Endodermal cell (in vitro differentiated cells): ENCODE measurements around the gene CLCN4. TPM values are rescaled to one million over a fixed set of nuclear protein-coding genes. Genes with fewer than 3 reads are reported as not detected.

ENCODE experiments used
- DNase-seq: peaks from one replicate; pipeline ENCODE4 v3.0.0-alpha.2; 2017
- H3K27ac ChIP-seq: 2 replicates; pipeline ENCODE4 v1.5.1; 2013; ENCODE audit warnings: mild to moderate bottlenecking, low read depth, low read length, moderate library complexity
- H3K27me3 ChIP-seq: 2 replicates; pipeline ENCODE4 v1.6.1; 2013; ENCODE audit warnings: mild to moderate bottlenecking, low read length, moderate library complexity; ENCODE audit not compliant: insufficient read depth, control insufficient read depth, poor library complexity, severe bottlenecking
- H3K36me3 ChIP-seq: 2 replicates; pipeline ENCODE4 v1.7.0; 2013; ENCODE audit warnings: mild to moderate bottlenecking, low read length, moderate library complexity; ENCODE audit not compliant: control insufficient read depth, insufficient read depth
- H3K4me1 ChIP-seq: one replicate; pipeline ENCODE4 v1.7.0; 2013; ENCODE audit warnings: low read length; ENCODE audit not compliant: control insufficient read depth, insufficient read depth
- H3K4me3 ChIP-seq: 2 replicates; pipeline ENCODE4 v1.5.1; 2013; ENCODE audit warnings: mild to moderate bottlenecking, low read length, moderate library complexity
- H3K9ac ChIP-seq: 2 replicates; pipeline ENCODE4 v1.6.1; 2013; ENCODE audit warnings: mild to moderate bottlenecking, low read length, moderate library complexity; ENCODE audit not compliant: poor library complexity, severe bottlenecking; ENCODE audit errors: extremely low read depth
- H3K9me3 ChIP-seq: 2 replicates; pipeline ENCODE4 v1.6.1; 2013; ENCODE audit warnings: mild to moderate bottlenecking, low read length, moderate library complexity; ENCODE audit not compliant: control insufficient read depth
- H3K27ac Mint-ChIP-seq: 2 replicates; pipeline ENCODE4 v1.8.0; 2020; ENCODE audit warnings: mixed read lengths
- H3K27me3 Mint-ChIP-seq: 2 replicates; pipeline ENCODE4 v1.8.0; 2021; ENCODE audit warnings: mild to moderate bottlenecking, mixed read lengths; ENCODE audit not compliant: insufficient read depth
- H3K36me3 Mint-ChIP-seq: 2 replicates; pipeline ENCODE4 v1.8.0; 2020; ENCODE audit warnings: low read depth, mixed read lengths
- H3K4me1 Mint-ChIP-seq: 2 replicates; pipeline ENCODE4 v1.8.0; 2020; ENCODE audit warnings: mixed read lengths
- H3K4me3 Mint-ChIP-seq: 2 replicates; pipeline ENCODE4 v1.8.0; 2020; ENCODE audit warnings: mild to moderate bottlenecking, moderate library complexity, mixed read lengths
- H3K9me3 Mint-ChIP-seq: 2 replicates; pipeline ENCODE4 v1.8.0; 2020; ENCODE audit warnings: mild to moderate bottlenecking, mixed read lengths
- WGBS, 2 experiments: methylation state at CpG; one replicate each; pipeline versions ENCODE4 v1.1.5 to v1.1.7; 2013; ENCODE audit warnings: missing lambda C conversion rate in 2 of 2, mixed read lengths in 1 of 2; ENCODE audit not compliant: insufficient coverage in 1 of 2, insufficient read length in 1 of 2; 5-methylcytosine and 5-hydroxymethylcytosine counted together
- total RNA-seq, 2 donors: library from RNA; stranded (reverse); fragmentation: NEBNext Ultra II Directional in 1 of 2; extraction: Animal tissue kit (Norgen Biotek cat#: 25700) in 1 of 2; gene quantifications; 2 replicates in 1 of 2; 3 replicates in 1 of 2; pipeline ENCODE4 v1.2.1, GENCODE V29; 2021
- TF ChIP-seq, protein P1 (sequence below): fragments of 200-600 bp; sonication (generic); conservative IDR thresholded peaks from 2 replicates; pipeline ENCODE4 v1.5.0; 2021; ENCODE audit warnings: antibody characterized with exemption, mild to moderate bottlenecking

CLCN4 gene
- total RNA-seq, 2 donors from 2014 or later, result 3.7 to 4.4 TPM

- Mint-ChIP-seq H3K27ac (no peak overlapping the region), H3K4me3 (no peak overlapping the region), H3K27me3 (no peaks in the 10 kb centered on the region), H3K4me1 (no peaks in the 10 kb centered on the region), H3K36me3 (peaks cover 35% of the 10 kb centered on the region), H3K9me3 (peaks cover 79% of the 10 kb centered on the region)
- DNase-seq, result no peak
- WGBS, 2 experiments, result 94 to 97% methylated on average over 4 to 10 of the region's 10 CpGs
- Histone ChIP-seq H3K27me3 (no peaks in the 10 kb centered on the region), H3K27ac (no peak overlapping the region), H3K4me1 (no peaks in the 10 kb centered on the region), H3K9me3 (no peaks in the 10 kb centered on the region), H3K9ac (no peak overlapping the region), H3K4me3 (no peak overlapping the region), H3K36me3 (no peaks in the 10 kb centered on the region)
- TF ChIP-seq, protein P1, sequence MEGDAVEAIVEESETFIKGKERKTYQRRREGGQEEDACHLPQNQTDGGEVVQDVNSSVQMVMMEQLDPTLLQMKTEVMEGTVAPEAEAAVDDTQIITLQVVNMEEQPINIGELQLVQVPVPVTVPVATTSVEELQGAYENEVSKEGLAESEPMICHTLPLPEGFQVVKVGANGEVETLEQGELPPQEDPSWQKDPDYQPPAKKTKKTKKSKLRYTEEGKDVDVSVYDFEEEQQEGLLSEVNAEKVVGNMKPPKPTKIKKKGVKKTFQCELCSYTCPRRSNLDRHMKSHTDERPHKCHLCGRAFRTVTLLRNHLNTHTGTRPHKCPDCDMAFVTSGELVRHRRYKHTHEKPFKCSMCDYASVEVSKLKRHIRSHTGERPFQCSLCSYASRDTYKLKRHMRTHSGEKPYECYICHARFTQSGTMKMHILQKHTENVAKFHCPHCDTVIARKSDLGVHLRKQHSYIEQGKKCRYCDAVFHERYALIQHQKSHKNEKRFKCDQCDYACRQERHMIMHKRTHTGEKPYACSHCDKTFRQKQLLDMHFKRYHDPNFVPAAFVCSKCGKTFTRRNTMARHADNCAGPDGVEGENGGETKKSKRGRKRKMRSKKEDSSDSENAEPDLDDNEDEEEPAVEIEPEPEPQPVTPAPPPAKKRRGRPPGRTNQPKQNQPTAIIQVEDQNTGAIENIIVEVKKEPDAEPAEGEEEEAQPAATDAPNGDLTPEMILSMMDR, result no peak
Measured at GRCh38 chrX:10146346-10146745, 10.4 kb upstream of the CLCN4 start.

DNA sequence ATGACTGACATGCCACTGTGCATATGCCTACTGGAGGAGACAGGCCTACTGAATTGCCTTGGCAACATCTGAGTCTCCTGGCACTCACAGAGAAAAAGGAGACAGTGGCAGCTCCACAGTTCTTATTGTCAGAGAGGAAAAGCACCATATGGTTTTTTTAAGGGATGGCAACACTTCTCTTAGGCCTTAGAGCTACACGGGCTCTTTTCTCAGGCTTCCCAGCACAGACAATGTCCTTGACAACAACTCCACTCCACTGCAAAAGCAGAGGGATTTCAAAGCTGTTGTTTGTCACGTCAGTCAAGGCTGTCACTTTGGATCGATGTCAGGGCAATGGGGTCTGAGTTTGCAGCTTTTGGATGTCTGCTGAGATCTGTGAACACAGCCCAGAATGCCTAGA, 4.7 kb upstream of the CLCN4 start:
- H3K4me1 ChIP-seq, result no peaks in the 10 kb centered on the region
- TF ChIP-seq, protein P1, result no peak
- Mint-ChIP-seq H3K4me3 (no peak overlapping the region), H3K27me3 (no peaks in the 10 kb centered on the region), H3K9me3 (peaks cover 71% of the 10 kb centered on the region), H3K4me1 (peaks cover under 1% of the 10 kb centered on the region), H3K36me3 (peaks cover 2% of the 10 kb centered on the region), H3K27ac (no peak overlapping the region)
- WGBS, 2 experiments, result 74% methylated on average over 3 of the region's 3 CpGs; no CpG with 5 or more reads in 1 of the 2 experiments
- H3K27ac ChIP-seq, result peak overlapping the region; percentile 29
- H3K9me3 ChIP-seq, result no peaks in the 10 kb centered on the region
- no peaks in the 10 kb centered on the region for H3K36me3 ChIP-seq
- no peak overlapping the region for H3K4me3 ChIP-seq
- no peak for DNase-seq
- no peak overlapping the region for H3K9ac ChIP-seq
- H3K27me3 ChIP-seq, result no peaks in the 10 kb centered on the region

DNA sequence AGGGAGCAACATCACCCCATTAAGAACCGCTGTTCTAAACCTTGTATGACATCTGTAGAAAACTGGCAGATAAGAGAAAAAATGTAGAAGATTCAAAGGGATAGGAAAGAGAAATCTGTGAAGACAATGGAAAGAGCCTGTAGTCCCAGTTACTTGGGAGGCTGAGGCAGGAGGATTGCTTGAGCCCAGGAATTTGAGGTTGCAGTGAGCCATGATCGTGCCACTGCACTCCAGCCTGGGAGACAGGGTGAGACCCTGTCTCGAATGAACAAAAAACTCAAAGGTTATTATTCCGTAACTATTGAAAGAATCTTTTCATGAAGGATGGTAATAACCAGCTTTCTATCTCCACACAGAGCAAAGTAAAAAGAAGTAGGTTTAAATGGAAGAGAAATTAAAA, 1.6 kb upstream of the CLCN4 start:
- Histone ChIP-seq H3K27ac (no peak overlapping the region), H3K27me3 (no peaks in the 10 kb centered on the region), H3K4me1 (peaks cover 2% of the 10 kb centered on the region), H3K36me3 (no peaks in the 10 kb centered on the region), H3K9me3 (no peaks in the 10 kb centered on the region), H3K9ac (no peak overlapping the region), H3K4me3 (no peak overlapping the region)
- TF ChIP-seq, protein P1, result no peak
- 80 to 93% methylated on average over 1 to 2 of the region's 4 CpGs for WGBS, 2 experiments
- no peak overlapping the region for H3K27ac Mint-ChIP-seq
- peaks cover 12% of the 10 kb centered on the region for H3K4me1 Mint-ChIP-seq
- H3K36me3 Mint-ChIP-seq, result no peaks in the 10 kb centered on the region
- no peak for DNase-seq
- H3K4me3 Mint-ChIP-seq, result no peak overlapping the region
- no peaks in the 10 kb centered on the region for H3K27me3 Mint-ChIP-seq
- H3K9me3 Mint-ChIP-seq, result peaks cover 60% of the 10 kb centered on the region
